Measurements from ENCODE around the gene ARHGAP26.

DNA sequence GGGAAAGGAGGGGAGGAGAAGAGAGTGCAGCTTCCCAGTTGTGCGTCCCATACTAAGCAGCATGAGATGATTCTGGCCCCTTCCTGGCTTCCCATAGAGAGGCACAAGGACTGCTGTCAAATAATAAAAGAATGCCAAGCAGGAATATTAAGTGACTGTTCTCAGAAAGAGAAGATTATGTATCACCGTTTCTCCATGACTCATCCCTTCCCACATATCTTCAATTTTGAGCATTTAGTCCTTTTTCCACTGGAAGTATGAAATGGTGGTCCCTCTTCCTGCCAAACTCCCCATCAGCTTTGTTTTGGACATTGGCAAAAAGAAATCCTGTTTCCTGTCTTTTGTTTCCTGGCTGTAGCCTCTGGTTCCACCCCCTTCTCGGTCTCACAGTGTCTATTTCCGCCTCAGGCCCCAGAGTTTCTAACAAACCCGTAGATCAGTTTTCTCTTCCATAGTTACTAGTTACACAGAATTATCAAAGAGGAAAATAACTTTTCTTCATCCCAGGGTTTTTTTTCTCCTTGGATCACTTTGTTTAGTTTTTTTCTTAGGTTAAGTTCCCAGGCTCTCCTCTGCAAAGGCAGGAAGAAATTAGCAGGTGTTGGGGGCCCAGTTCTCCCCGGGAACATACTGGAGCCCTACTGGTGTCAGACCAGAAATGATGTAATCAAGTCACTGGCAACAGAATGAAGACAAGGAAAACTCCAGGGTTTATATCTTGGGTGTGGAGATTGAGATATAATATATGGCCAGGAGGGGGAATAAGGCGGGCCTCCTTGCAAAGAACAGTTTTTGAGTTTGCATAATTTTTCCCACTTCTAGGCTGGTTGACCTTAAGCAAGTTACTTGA is 26.4 kb upstream of the ARHGAP26 start:
- TF ChIP-seq, protein P1, sequence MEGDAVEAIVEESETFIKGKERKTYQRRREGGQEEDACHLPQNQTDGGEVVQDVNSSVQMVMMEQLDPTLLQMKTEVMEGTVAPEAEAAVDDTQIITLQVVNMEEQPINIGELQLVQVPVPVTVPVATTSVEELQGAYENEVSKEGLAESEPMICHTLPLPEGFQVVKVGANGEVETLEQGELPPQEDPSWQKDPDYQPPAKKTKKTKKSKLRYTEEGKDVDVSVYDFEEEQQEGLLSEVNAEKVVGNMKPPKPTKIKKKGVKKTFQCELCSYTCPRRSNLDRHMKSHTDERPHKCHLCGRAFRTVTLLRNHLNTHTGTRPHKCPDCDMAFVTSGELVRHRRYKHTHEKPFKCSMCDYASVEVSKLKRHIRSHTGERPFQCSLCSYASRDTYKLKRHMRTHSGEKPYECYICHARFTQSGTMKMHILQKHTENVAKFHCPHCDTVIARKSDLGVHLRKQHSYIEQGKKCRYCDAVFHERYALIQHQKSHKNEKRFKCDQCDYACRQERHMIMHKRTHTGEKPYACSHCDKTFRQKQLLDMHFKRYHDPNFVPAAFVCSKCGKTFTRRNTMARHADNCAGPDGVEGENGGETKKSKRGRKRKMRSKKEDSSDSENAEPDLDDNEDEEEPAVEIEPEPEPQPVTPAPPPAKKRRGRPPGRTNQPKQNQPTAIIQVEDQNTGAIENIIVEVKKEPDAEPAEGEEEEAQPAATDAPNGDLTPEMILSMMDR (IDR thresholded peaks at IDR 0.05; ENCODE audit: low read depth, low read length, missing input control): no peak
- TF ChIP-seq GABPA (IDR thresholded peaks at IDR 0.05 in 1 of 2, conservative IDR thresholded peaks at IDR 0.05 in 1 of 2) (no peak), EGR1 (IDR thresholded peaks at IDR 0.05; ENCODE audit: low read depth in 2 of 2) (no peak), NR2F2 (IDR thresholded peaks at IDR 0.05) (no peak), RXRA (IDR thresholded peaks at IDR 0.05) (no peak), YY1 (IDR thresholded peaks at IDR 0.05) (no peak), TAF1 (conservative IDR thresholded peaks at IDR 0.05) (no peak)
- TF ChIP-seq, protein P2, sequence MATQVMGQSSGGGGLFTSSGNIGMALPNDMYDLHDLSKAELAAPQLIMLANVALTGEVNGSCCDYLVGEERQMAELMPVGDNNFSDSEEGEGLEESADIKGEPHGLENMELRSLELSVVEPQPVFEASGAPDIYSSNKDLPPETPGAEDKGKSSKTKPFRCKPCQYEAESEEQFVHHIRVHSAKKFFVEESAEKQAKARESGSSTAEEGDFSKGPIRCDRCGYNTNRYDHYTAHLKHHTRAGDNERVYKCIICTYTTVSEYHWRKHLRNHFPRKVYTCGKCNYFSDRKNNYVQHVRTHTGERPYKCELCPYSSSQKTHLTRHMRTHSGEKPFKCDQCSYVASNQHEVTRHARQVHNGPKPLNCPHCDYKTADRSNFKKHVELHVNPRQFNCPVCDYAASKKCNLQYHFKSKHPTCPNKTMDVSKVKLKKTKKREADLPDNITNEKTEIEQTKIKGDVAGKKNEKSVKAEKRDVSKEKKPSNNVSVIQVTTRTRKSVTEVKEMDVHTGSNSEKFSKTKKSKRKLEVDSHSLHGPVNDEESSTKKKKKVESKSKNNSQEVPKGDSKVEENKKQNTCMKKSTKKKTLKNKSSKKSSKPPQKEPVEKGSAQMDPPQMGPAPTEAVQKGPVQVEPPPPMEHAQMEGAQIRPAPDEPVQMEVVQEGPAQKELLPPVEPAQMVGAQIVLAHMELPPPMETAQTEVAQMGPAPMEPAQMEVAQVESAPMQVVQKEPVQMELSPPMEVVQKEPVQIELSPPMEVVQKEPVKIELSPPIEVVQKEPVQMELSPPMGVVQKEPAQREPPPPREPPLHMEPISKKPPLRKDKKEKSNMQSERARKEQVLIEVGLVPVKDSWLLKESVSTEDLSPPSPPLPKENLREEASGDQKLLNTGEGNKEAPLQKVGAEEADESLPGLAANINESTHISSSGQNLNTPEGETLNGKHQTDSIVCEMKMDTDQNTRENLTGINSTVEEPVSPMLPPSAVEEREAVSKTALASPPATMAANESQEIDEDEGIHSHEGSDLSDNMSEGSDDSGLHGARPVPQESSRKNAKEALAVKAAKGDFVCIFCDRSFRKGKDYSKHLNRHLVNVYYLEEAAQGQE (IDR thresholded peaks at IDR 0.05): no peak
- TF ChIP-seq, protein P3, sequence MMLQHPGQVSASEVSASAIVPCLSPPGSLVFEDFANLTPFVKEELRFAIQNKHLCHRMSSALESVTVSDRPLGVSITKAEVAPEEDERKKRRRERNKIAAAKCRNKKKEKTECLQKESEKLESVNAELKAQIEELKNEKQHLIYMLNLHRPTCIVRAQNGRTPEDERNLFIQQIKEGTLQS (IDR thresholded peaks at IDR 0.05): no peak

Data from liver (tissue), 3 donors.